ENCODE measurements around the gene MARCKSL1.

GRCh38 chr1:32363713-32364112, 27.7 kb upstream of the MARCKSL1 start:
- TF ChIP-seq CTCF (conservative IDR thresholded peaks at IDR 0.05; ENCODE audit: low read depth, low read length) (no peak), EZH2 (IDR thresholded peaks at IDR 0.05; ENCODE audit: borderline replicate concordance, low read depth, low read length, poor library complexity, severe bottlenecking) (no peak)
